ENCODE results near the gene CCL26.

Gene CCL26

DNA sequence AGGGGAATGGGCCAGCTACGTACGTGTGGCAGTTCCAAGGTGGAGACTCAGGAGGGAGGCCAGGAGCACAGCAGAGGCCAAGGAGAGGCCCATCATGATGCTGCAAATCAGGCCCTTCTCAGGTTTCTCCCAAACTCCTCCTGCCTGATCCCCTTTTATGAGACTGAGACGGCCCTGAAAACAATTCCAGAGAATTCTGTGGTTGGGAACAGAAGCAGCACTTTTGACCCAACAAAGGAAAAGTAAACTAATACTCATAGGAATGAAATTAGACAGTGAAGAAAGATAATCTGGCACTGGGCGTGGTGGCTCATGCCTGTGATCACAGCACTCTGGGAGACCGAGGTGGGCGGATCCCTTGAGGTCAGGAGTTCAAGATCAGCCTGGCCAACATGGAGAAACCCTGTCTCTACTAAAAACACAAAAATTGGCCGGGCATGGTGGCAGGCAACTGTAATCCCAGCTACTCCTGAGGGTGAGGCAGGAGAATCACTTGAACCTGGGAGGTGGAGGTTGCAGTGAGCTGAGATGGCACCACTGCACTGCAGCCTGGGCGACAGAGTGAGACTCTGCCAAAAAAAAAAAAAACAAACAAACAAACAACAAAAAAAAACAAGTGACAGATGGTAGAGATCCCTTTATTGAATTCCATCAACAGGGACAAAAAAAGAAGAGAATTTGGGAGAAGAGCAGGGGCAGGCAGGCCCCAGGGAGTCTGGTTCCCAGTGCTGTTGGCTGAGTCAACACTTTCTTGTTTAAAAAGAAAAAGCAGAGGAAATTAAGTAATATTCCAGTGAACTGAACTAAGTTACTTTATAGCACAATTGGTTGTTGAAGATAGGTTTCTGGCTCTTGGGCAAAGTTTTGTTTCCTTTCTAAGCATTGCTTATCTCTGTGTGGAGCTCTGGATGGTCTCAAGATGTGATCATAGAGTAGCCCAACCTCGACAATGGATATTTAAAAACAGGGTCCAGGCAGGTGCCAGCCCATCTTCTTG lies at the start of gene CCL26:
TSS of gene CCL26 (minus strand) at position 131 of the 997 bp plus-strand sequence. CDS start at position 96, 35 bp downstream.
- DNase-seq, result no peak
- intact Hi-C loops (cut with DNase I), result no loop called here

- intact Hi-C loops (cut with DNase I), result no loop called here
- DNase-seq, result no peak
Measured at GRCh38 chr7:75820688-75821087, 48.7 kb upstream of the CCL26 start.

- intact Hi-C loops (cut with DNase I), result no loop called here
- DNase-seq, result no peak
Measured at GRCh38 chr7:75819711-75820110, 47.7 kb upstream of the CCL26 start.

DNA sequence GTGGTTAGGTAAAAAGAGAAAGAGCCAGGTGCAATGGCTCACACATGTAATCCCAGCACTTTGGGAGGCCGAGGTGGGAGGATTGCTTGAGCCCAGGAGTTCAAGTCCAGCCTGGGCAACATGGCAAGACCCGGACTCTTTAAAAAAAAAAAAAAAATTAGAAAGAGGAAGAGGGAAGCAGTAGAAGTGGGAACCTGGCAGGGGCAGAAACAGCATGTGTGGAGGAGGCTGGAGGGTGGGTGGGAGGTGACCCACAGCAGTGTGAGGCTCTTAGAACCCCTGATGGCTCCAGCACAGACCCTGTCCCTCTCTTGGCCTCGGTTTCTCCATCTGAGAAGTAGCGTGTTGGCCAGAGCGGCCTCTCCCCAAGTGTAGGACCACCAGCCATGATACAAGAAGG lies 46.5 kb upstream of the CCL26 start:
- intact Hi-C loops (cut with DNase I), result no loop called here

DNA sequence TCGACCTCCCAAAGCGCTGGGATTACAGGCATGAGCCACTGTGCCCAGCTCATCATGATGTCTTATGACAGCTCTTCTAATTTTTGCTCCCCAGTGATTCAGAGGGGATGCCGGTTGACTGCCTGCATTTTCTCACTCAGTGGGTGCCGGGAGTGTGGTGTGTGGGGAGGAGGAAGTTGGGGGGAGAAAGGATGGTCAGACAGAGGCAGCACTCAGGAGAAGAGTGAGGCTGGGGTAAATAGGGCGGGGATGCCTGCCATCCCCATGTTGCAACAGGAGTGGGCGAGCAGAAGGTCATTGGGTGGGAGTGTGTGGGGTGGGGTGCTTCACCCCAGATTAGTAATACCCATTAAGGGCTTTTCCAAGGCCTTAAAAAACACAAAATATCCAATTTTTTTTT lies 45.1 kb upstream of the CCL26 start:
- no peak for DNase-seq
- intact Hi-C loops (cut with DNase I), result no loop called here

More for the DNA sequence above, 46.5 kb upstream of the CCL26 start:
- DNase-seq, result no peak

GRCh38 chr7:75815418-75816064 lies 43.5 kb upstream of the CCL26 start:
- no peak for DNase-seq

GRCh38 chr7:75814407-75814947 lies 42.5 kb upstream of the CCL26 start:
- DNase-seq, result no peak
- intact Hi-C loops (cut with DNase I), result no loop called here

More at GRCh38 chr7:75815418-75816064, 43.5 kb upstream of the CCL26 start:
- intact Hi-C loops (cut with DNase I), result no loop called here

GRCh38 chr7:75813781-75814236 lies 41.8 kb upstream of the CCL26 start, which contains the start of gene CCL24:
TSS of gene CCL24 (minus strand) at chr7:75813806. CDS start at chr7:75813715, 91 bp downstream.
- intact Hi-C loops (cut with DNase I), result no loop called here

GRCh38 chr7:75813084-75813483 lies 41.1 kb upstream of the CCL26 start:
- intact Hi-C loops (cut with DNase I), result no loop called here
- DNase-seq, result no peak

More at GRCh38 chr7:75813781-75814236, 41.8 kb upstream of the CCL26 start, which contains the start of gene CCL24:
- DNase-seq, result no peak

- intact Hi-C loops (cut with DNase I), result no loop called here
- DNase-seq, result no peak
Measured at GRCh38 chr7:75811894-75812678, 40.1 kb upstream of the CCL26 start.

- intact Hi-C loops (cut with DNase I), result no loop called here
Measured at GRCh38 chr7:75809396-75809795, 37.4 kb upstream of the CCL26 start.

GRCh38 chr7:75808106-75808505 lies 36.1 kb upstream of the CCL26 start:
- no peak for DNase-seq
- intact Hi-C loops (cut with DNase I), result no loop called here

More at GRCh38 chr7:75809396-75809795, 37.4 kb upstream of the CCL26 start:
- no peak for DNase-seq

- no peak for DNase-seq
- intact Hi-C loops (cut with DNase I), result no loop called here
Measured at GRCh38 chr7:75807452-75807851, 35.4 kb upstream of the CCL26 start.

GRCh38 chr7:75806560-75807307 lies 34.7 kb upstream of the CCL26 start:
- no peak for DNase-seq
- intact Hi-C loops (cut with DNase I), result no loop called here

GRCh38 chr7:75804705-75805104 lies 32.7 kb upstream of the CCL26 start:
- no peak for DNase-seq
- intact Hi-C loops (cut with DNase I), result no loop called here

- intact Hi-C loops (cut with DNase I), result no loop called here
- DNase-seq, result no peak
Measured at GRCh38 chr7:75804004-75804403, 32.0 kb upstream of the CCL26 start.

DNA sequence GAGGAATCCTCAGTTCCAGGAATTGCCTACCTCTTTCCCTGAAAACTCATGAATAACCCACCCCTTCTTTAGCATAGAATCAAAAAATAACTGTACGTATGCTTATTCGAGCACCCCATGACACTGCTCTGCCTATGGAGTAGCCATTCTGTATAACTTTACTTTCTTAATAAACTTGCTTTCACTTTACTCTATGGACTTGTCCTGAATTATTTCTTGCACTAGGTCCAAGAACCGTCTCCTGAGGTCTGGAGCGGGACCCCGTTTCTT lies 30.5 kb upstream of the CCL26 start:
- intact Hi-C loops (cut with DNase I), result no loop called here
- DNase-seq, result no peak

DNA sequence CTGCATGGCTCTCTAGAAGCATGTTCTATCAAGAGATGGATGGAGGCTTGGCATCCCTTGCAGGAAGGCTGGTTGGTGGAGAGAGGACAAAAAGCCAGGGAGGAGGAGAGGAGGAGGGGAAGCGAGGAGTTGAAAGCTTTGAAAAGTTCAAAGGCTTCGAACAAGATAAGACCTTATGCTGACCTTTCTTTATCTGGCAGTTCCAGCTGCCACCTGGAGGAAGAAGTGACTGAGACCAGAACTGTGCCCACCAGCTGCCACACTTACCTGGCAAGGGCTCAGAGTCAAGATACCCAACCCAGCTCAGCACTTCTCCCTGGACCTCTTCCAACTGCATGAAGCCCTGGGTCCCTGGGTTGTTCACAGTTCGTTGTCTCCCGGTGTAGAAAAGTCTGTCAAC lies 26.8 kb upstream of the CCL26 start:
- no peak for DNase-seq
- intact Hi-C loops (cut with DNase I), result no loop called here
